Uterus (tissue), 2 donors: ENCODE results near the gene SYT2.
"Not testable (repeated sequence)": the region's sequence is repeated elsewhere in the genome, so short reads cannot be mapped to it uniquely, and the experiment has no call there.

ENCODE experiments used
- POLR2A ChIP-seq, 2 donors: fragments of 450-650 bp; IDR thresholded peaks; one replicate each; pipeline ENCODE4 v1.6.1; 2016; ENCODE audit warnings: antibody characterized with exemption in 2 of 2, mild to moderate bottlenecking in 1 of 2, moderate library complexity in 1 of 2
- TF ChIP-seq, protein P1 (sequence below), 4 experiments: fragments of 200-600 bp in 2 of 4; fragments of 450-650 bp in 2 of 4; sonication (generic) in 2 of 4; IDR thresholded peaks; one replicate each; pipeline ENCODE4 v1.5.1; 2016 to 2019; ENCODE audit warnings: antibody characterized with exemption in 4 of 4, mild to moderate bottlenecking in 2 of 4, moderate library complexity in 1 of 4

DNA sequence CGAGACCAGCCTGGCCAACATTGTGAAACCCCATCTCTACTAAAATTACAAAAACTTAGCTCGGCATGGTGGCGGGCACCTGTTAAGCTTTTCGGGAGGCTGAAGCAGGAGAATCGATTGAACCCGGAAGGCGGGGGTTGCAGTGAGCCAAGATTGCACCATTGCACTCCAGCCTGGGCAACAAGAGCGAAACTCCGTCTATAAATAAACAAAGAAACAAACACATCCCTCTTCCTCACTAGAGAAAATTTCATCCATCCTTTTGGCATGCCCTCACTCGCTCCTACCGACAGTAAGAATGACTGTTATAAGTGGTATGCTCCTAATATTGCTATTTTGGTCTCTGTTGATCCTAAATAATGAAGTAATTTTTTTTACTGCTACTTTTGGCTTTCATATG lies 166.7 kb downstream of the SYT2 start:
- not testable (repeated sequence) for TF ChIP-seq POLR2A (IDR thresholded peaks at IDR 0.05)
- TF ChIP-seq, protein P1, sequence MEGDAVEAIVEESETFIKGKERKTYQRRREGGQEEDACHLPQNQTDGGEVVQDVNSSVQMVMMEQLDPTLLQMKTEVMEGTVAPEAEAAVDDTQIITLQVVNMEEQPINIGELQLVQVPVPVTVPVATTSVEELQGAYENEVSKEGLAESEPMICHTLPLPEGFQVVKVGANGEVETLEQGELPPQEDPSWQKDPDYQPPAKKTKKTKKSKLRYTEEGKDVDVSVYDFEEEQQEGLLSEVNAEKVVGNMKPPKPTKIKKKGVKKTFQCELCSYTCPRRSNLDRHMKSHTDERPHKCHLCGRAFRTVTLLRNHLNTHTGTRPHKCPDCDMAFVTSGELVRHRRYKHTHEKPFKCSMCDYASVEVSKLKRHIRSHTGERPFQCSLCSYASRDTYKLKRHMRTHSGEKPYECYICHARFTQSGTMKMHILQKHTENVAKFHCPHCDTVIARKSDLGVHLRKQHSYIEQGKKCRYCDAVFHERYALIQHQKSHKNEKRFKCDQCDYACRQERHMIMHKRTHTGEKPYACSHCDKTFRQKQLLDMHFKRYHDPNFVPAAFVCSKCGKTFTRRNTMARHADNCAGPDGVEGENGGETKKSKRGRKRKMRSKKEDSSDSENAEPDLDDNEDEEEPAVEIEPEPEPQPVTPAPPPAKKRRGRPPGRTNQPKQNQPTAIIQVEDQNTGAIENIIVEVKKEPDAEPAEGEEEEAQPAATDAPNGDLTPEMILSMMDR (IDR thresholded peaks at IDR 0.05): not testable (repeated sequence)
